Fibroblast of villous mesenchyme (primary cell): ENCODE measurements around the gene HAGH. TPM values are rescaled to one million over a fixed set of nuclear protein-coding genes. Genes with fewer than 3 reads are reported as not detected.

ENCODE experiments used
- DNase-seq: peaks from one replicate; pipeline ENCODE4 v3.0.0-alpha.2; 2010; ENCODE audit warnings: low read depth
- H3K4me3 ChIP-seq: 2 replicates; pipeline ENCODE4 v1.5.1; 2011; ENCODE audit warnings: low read depth, mild to moderate bottlenecking, low read length
- total RNA-seq: library from RNA; depleted of rRNA; stranded (reverse); fragments of >200 nt; gene quantifications from 2 replicates; pipeline ENCODE4 v1.2.3, GENCODE V29; 2012
- TF ChIP-seq, protein P1 (sequence below): IDR thresholded peaks from 2 replicates; pipeline ENCODE4 v1.5.1; 2012; ENCODE audit warnings: low read depth, mild to moderate bottlenecking, low read length; ENCODE audit not compliant: insufficient read depth

HAGH gene
- total RNA-seq, 1 donor = 24.6 TPM

DNA sequence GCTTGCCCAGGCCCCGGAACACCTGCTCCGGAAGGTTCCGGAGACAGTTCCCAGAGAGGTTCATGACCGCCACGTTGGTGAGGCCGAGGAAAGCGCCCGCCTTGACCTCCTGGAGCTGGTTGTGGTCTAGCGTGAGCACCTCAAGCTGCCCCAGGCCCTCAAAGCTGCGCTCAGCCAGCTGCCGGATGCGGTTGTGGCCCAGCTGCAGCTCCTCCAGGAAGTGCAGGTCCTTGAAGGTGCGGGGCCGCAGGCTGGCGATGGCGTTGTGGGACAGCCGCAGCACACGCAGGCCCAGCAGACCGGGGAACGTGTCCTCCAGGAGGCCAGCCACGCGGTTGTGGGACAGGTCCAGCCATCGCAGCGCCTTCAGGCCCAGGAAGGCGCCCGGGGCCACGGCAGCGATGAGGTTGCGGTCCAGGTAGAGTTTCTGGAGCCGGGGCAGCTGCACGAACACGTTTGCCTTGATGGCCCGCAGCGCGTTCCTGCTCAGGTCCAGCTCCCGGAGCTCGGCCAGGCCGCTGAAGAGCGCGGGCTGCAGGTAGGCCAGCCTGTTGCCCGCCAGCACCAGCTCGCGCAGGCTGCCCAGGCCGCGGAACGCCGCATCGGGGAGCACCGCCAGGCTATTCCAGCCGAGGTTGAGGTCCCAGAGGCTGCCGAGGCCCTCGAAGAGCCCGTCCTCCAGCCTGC lies 35.2 kb downstream of the HAGH start:
- H3K4me3 ChIP-seq = no peak overlapping the region
- DNase-seq = no peak
- TF ChIP-seq, protein P1, sequence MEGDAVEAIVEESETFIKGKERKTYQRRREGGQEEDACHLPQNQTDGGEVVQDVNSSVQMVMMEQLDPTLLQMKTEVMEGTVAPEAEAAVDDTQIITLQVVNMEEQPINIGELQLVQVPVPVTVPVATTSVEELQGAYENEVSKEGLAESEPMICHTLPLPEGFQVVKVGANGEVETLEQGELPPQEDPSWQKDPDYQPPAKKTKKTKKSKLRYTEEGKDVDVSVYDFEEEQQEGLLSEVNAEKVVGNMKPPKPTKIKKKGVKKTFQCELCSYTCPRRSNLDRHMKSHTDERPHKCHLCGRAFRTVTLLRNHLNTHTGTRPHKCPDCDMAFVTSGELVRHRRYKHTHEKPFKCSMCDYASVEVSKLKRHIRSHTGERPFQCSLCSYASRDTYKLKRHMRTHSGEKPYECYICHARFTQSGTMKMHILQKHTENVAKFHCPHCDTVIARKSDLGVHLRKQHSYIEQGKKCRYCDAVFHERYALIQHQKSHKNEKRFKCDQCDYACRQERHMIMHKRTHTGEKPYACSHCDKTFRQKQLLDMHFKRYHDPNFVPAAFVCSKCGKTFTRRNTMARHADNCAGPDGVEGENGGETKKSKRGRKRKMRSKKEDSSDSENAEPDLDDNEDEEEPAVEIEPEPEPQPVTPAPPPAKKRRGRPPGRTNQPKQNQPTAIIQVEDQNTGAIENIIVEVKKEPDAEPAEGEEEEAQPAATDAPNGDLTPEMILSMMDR = no peak

DNA sequence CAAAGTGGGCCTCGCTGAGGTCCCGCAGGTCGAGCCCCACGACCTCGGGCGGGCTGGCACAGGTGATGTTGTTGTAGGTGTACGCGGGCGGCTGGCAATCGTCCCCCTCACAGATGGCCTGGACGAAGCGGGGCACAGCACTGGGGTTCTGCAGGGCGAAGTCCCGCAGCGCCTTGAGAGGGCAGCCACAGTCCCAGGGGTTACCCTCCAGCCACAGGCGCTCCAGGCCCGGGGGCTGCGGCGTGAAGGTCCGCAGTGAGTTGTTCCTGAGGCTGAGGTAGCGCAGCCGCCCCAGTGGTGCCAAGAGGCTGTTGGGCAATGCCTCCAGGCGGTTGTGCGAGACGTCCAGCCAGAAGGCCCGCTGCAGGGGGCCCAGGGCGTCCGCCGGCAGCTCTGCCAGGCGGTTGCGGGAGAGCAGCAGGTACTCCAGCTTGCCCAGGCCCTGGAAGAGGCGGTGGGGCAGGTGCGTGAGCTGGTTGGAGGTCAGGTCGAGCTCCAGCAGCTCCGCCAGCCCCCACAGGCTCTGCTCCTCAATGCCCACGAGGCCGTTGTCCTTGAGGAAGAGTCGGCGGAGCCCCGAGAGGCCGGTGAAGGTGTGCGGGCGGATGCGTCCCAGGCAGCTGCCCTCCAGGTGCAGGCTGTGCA lies 35.9 kb downstream of the HAGH start:
- no peak for DNase-seq
- H3K4me3 ChIP-seq = no peak overlapping the region
- TF ChIP-seq, protein P1 = no peak

DNA sequence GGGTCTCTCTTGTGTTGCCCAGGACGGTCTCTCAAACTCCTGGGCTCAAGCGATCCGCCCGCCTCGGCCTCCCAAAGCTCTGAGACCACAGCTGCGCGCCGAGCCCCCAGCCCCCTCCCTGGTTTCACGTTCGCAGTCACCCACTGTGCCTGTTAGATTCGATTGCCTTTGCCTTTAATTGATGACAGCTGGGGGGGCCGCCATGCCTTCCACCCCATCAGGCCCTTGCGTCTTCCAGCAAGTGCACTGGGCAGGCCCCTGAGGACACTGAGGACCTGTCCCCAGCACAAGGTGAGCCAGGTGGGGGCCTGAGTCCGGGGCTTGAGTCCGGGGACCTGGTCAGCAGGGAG lies 36.4 kb downstream of the HAGH start:
- DNase-seq = no peak
- no peak overlapping the region for H3K4me3 ChIP-seq
- TF ChIP-seq, protein P1 = no peak

DNA sequence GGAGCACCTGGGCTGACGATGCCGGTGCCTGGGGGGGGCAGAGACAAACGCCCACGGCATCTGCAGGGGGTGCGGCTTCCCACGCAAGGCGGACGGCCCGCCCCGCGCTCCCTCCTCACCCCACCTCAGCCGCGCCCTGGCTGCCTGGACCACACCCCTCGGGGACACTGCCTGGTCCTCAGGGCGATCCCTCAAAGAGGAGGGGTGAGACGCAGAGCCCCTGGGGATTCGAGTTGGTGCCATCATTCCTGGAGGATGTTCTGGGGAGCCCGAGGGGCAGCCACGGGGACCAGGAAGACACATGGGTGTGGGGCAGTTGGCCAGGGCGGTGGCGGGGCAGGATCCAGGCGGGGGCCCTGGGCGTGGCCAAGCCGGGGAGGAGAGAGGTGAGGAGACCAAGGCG lies 37.0 kb downstream of the HAGH start:
- TF ChIP-seq, protein P1 = no peak
- no peak for DNase-seq
- no peak overlapping the region for H3K4me3 ChIP-seq

DNA sequence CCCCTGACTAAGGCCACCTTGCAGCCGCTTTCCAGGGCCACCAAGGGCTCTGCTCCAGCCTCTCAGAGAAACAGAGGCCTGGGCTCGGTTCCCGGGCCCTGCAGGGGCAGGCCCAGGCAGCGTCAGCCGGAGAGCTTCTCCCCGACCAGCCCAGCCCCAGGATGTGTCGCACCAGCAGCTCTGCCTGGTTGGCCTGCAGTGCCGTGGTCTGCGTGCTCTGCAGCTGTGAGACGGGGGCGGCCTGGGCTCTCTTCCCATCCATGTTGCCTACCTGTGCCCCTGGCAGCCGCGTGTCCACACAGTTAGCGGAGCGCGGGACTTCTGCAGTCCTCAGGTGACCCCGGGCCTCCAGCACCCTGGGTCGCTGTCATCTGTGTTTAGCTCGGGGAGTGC lies 37.9 kb downstream of the HAGH start:
- TF ChIP-seq, protein P1 = no peak
- no peak for DNase-seq
- H3K4me3 ChIP-seq = no peak overlapping the region

DNA sequence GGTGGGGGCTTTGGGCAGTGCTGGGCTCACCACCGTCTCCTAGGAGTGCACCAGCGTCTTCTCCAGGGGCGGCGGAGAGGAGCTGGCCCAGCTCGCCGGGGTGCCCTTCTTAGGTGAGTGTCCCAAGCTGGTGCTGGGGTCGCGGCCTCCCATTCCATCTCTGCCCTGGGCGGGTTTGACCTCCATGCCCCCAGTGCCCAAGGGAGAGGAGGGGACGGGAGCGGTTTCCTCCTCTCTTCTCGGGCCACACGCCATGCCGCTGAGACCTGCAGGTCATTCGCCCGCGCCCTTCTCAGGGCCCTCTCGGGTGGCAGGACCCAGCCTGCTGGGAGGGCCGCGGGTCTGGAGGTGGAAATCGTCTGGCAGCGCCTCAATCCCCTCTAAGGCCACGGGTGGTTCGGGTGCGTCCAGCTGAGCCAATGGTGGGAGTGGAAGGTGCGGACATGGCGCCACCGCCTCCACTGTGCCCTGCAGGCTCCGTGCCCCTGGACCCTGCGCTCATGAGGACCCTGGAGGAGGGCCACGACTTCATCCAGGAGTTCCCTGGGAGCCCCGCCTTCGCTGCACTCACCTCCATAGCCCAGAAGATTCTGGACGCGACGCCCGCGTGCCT lies 38.4 kb downstream of the HAGH start:
- H3K4me3 ChIP-seq = no peak overlapping the region
- DNase-seq = no peak
- TF ChIP-seq, protein P1 = no peak
